NCI-H2107 treated with DMSO at 0.1 percent for 48 hours (cell line): ENCODE data around the gene FERMT3.

Source experiments
- DNase-seq: peaks from one replicate; lab custom pipeline; 2025; ENCODE audit not compliant: unreplicated experiment; lab: John Stamatoyannopoulos, UW

Gene FERMT3

DNA sequence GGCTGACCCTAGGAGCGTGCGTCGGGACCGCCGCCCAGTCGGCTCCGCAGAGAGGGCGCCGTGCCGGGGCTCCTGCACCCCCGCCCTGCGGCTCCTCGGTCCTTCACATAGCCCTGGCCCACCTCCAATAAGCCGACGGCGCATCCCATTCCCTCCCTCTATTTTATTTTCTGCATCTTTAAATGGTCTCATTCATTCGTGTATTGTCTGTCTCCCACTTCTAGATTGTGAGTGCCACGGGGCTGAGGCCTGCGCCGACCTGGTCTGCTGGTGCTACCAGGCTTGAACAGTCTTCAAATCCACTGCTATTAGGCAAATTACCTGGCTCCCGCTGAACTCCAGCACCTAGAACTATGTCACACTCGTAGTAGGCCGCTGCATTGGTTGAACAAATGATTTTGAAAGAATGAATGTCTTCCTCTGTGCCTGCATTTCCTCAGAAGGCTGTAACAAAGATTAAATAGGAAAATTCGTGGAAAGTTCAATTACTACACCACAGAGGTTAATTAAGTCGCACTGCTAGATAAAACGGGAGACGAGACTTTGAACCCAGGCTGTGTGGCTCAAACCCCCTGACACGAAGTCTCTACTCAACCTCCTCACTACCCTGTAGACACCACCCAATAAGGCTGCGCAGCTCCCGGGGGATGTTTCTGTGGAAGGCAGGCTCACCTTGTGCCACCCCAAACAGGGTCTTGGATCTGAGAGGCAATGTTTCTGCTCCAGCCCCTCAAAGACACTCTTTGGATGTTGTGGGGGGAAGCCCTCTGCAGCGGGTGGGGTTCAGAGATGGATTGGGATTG lies 41.4 kb downstream of the FERMT3 start:
- DNase-seq = no peak

DNA sequence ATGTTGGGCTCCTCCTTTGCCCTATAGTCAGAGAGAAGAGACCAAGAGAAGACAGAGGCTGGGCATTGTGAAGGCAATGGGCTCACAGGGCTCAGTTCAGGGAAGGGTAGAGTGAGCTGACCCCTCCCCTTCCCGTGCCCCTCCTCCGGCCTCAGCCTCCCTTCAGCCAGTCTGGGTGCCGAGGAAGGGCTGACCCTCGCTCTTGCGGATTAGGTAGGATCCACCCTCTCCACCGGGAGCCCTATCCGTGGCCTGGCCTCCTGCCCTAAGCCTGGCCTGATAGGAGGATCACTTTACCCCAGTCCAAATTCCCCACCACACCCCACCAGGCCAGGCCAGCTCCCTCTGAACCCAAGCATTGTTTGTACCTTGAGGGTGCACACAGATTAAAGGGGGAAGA lies 42.1 kb downstream of the FERMT3 start:
- DNase-seq = no peak

DNA sequence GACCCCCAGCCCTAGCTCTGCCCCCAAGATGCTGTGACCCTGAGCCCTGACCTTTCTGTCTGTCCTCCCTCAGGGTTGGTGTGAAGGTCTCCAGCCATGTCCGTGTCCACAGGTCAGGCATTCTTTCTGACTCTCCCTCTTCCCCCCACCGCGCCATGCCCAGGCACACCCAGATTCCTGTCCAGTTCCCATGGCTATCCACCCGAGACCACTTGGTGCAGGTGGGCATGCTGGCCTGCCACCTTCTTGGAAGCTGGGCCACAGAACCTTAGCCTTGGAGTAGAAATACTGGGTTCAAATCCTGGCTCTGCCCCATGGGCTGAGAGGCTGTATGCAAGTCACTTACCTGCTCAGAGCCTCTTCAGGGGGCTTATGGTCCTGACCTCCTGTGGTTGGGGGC lies 42.5 kb downstream of the FERMT3 start:
- no peak for DNase-seq

DNA sequence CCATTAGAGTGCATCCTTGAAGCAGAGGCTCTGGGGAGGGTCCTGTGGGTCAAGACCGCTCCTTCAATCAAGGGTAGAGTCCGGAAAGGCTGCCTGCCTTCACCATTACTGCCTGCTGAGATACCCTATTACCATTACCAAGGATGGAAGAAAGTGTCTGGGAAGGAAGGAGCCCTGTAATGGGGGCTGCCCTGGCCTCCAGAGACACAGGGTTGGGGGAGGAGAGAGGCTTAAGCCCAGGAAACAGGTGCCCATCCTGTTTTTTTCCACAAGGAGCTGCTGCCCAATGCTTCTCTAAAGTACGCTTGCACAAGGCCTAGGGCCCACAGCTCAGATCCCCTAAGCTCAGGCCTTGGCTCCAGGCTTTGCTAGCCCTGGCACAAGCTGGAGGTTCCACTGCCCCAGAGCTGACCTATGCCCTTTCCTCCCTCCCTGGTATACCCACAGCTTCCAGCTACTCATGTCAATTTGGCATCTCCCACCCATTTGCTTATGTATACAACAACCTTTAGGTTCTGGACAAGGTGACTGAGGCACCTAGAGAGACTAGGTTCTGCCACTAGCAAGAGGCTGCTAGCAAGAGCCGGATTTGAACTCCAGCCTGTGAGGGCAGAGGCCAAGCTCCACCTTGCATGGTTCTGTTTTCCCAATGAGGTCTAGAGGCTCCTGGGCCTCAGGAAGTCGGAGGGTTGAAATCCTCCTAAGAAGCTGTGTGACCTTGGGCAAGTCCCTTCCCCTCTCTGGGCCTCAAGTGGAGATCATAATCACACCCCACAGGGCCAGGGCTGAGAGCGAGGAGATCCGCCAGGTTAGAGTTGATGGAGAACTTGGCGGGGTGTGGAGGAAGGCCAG lies 43.3 kb downstream of the FERMT3 start:
- no peak for DNase-seq

DNA sequence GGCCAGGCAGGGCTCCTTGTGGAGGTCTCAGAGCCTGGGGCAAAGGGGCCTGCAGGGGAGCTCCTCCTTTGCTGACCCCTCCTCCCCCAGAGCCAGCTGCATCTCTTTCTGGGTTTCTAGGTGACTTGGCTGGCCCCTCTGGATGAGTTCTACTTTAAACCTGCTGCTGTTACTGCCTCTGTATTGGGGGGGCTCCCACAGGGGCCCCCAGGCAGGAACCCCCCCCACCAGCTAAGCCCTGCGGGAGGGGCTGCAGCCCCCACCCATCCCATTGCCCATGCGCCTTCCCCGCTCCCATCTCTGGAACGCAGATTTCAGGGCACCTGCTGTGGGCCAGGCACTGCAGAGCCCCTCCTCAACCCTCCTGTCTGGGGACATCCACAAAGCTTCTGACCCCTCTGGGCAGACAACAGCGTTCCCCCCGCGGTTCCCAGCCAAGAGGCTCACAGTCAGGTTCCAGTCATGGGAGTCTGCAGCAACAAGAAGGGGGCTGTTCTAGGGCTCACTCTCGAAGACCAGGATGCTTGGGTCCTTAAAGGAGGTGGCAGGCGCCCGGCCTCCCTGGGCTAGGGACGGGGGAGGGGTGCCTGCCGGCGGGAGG lies 44.0 kb downstream of the FERMT3 start:
- DNase-seq = no peak

DNA sequence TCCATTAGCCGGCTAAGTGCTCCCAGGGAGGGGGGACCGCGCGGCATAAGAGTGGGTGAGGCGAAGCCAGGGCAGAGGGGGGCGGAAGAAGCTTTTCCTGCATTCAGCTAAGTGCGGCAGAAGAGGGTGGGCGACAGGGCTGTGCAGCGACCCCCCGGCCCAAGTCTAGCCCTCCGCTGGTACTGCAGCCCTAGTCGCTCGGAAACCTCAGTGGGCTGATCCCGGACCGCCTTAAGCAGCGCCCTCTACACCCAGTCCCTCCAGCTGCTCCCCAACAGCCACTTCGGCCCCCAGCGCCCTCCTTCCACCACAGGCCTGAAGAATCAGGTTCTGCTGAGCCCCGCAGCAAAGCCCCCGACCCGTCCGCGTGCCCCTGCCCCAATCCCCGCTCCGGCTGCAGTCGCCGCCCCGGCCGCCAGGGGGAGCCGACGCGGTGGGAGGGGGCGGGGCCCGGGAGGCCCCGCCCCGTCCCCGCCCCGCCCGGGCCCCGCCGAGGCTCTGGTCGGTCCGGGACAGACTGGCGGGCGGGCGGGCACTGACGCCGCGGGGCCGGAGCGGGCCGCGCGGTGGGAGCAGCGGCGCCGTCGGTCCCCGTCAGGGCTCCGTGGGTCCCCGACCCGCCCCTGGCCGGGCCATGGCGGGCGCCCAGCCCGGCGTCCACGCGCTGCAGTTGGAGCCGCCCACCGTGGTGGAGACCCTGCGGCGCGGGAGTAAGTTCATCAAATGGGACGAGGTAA lies 44.7 kb downstream of the FERMT3 start, which contains the start of gene PLCB3:
PLCB3 (plus strand) TSS at position 515 of the 737 bp plus-strand sequence; CDS start at position 635, 120 bp downstream.
- no peak for DNase-seq

DNA sequence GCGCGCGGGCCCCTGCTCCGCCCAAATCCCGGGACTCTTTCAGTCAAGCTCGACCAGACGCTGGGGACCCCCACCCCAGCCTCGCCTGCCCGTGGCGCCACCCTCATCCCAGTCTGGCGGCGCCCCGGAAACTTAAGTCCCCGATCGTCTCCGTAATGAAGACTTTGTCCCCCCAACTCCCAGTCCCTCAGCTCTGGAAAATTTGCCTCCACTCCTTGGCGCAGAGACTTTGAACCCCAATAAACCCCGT lies 45.2 kb downstream of the FERMT3 start:
- DNase-seq = no peak

DNA sequence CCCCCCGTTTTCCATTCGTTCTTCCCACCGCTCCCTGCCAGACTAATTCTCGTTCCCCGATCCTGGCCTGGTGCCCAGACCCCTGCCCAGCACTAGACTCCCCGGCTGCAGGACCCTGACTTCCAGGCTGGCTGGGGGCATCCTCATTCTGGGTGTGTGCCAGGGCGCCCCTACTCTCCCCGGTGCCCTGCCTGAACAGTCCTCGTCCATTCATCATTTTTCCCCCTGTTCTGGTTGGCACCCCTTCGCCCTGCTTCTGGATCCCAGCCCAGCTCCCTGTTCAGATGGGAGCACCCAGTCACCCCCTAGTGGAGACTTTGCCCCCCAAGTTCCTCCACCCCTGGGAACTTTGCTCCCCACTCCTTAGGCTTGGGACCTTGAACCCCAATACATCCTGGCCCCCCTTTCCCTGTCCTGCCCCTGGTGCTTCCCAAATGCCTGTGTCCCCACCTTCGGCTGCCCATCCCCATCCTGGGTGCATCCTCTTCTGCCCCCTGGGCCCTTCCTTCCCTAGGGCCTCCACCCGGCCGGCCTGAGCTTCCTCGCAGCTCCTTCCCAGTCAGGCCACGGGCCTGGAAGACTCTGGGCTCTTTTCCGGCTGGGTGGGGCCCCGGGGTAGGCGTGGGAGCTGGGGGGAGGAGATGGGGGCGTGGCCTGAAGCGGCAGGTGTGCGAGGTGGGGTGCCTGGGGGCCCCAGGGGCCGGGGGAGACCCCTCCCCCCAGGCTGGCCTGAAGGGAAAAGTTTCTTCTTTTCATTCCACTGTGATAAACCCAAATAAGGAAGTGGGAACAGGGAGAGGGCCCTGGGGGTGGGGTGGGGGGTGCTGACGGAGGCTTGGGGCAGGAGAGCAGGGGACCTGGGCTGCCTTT lies 45.7 kb downstream of the FERMT3 start:
- DNase-seq = no peak

DNA sequence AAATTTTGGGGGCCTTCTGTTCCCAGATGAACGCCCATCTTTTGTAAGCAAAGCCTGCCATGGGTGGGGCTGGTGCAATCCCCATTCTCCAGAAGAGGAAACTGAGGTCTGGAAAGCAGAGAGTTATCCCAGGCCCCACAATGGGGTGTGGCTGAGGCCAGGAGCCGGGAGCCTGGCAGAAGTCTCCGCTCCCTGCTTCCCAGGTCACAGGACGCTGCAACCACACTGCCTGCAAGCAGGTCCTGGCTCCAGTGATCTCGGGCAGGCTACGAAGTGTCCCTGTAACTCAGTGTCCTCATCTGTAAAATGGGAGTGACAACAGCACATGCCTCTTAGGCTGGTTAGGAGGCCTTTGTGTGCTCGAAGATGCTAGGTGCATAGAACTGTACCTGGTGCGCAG lies 46.5 kb downstream of the FERMT3 start:
- DNase-seq = no peak

DNA sequence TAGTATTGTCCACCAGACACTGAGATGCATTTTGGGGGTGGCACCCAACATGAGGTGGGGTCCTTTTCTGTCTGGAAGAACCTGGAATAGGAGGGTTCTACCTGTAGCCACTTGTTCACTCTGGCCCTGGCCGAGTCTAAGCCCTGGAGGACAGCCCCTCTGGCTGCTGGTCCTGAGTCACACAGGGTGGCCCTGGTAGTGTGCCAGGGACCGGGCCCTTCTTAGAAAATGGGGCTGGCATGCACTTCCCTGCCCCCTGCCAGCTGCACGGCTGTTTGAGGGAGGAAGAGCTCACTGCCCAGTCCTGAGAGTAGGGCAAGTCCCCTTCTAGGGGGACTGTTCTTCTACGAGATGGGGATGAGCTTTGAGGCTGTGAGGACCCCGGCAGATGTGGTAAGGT lies 47.0 kb downstream of the FERMT3 start:
- DNase-seq = no peak

DNA sequence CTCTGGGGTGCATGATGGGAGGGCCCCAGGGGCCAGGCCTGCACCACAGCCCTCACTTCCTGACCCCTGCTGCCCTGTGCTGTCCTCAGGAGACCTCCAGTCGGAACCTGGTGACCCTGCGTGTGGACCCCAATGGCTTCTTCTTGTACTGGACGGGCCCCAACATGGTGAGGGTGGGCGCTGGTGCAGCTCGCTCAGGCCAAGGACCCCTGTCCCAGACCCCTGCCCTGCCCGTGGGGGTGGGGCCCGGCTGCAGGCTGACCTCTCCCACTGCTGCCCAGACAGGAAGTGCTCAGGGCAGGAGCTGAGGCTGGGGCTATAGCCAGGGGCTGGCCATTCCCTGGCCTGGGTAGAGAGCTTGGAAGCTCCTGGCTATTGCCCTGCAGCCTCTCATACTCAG lies 47.8 kb downstream of the FERMT3 start:
- DNase-seq = no peak

DNA sequence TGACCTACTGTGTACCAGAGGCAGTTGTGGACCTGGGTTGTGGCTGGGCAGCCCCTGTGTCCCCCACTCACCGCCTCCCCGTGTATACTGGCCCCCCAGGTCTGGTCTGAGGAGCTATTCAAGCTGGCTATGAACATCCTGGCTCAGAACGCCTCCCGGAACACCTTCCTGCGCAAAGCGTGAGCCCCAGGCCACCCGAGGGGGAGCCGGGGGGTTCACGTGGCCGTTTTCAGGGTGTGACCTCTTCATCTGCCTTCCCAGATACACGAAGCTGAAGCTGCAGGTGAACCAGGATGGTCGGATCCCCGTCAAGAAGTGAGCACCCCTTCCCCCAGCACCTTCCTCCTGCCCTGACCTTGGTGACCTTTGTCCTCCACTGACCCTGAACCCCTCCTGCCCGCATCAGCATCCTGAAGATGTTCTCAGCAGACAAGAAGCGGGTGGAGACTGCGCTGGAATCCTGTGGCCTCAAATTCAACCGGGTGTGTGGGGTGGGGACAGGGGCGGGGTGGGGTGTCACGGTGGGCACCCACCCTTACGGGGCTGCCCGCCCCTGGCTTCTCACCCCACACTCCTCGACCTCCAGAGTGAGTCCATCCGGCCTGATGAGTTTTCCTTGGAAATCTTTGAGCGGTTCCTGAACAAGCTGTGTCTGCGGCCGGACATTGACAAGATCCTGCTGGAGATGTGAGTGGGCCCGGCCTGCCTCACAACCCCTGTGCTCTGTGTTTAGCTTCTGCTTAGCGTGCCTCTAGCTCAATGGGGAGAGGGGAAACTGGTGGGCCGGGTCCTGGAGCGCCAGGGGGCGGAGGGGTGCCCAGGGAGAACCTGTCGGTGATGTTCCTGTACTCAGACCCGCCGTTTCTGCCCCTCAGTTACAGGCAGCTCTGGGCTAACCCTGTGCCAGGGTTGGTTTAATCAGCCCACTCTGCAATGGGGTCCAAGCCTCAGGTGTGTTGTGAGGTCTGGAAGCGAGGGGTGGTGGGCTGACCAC lies 48.9 kb downstream of the FERMT3 start:
- DNase-seq = no peak

DNA sequence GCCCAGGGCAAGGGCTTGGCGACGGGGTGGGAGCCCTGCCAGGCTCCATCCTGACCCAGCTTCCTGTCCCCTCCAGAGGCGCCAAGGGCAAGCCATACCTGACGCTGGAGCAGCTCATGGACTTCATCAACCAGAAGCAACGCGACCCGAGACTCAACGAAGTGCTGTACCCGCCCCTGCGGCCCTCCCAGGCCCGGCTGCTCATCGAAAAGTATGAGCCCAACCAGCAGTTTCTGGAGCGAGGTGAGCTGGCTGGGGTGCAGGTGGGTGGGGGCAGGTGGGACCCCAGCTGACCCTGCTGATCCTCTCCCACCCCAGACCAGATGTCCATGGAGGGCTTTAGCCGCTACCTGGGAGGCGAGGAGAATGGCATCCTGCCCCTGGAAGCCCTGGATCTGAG lies 49.8 kb downstream of the FERMT3 start:
- no peak for DNase-seq

DNA sequence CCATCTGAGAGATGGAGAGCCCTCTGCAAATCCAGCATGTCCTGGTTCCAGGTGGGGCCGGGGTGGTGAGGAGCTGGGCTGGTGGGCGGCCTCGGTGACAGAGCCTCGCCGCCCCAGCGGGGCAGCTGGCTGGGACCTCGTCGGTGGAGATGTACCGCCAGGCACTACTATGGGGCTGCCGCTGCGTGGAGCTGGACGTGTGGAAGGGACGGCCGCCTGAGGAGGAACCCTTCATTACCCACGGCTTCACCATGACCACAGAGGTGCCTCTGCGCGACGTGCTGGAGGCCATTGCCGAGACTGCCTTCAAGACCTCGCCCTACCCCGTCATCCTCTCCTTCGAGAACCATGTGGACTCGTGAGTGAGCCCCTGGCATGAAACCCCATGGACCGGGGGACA lies 51.8 kb downstream of the FERMT3 start:
- DNase-seq = no peak

DNA sequence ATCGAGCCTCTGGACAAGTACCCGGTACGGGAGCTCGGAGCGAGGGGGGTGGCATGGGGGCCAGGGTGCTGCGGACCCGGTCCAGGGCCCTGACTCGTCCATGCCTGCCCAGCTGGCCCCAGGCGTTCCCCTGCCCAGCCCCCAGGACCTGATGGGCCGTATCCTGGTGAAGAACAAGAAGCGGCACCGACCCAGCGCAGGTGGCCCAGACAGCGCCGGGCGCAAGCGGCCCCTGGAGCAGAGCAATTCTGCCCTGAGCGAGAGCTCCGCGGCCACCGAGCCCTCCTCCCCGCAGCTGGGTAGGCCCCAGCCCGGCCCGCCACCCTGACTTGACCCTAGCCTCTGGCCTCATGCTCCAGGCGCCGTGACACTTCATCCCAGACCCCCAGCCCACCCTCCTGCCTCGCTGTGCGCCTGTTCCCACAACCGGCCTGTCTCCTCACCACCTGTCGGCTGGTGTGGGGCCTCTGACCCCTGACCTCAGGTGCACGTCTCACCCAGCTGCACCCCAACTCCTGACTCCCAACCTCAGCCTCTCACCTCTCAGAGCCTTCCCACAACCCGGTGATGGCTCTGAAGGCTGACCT lies 52.5 kb downstream of the FERMT3 start:
- DNase-seq = no peak

DNA sequence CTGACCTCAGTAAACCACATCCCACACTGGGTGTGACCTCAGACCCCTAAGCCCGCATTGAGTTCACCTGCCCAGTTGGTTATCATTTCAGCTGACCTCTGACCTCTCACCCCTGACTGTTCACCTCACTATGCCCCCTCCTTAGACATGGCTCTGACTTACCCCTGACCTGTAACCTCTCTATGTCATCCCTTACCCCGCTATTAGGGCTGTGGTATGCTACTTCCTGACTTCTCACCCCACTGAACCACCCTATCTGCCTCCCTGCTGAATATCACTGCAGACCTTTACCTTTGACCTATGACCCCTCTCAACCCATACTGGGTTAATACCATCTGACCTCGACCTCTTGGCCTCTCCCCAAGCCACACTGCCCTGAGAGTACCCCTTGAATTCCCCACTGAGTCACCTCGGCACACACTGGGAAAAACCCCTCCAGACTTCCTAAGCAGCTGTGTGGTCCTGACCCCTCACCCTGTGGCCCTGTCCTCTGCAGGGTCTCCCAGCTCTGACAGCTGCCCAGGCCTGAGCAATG lies 53.1 kb downstream of the FERMT3 start:
- no peak for DNase-seq

DNA sequence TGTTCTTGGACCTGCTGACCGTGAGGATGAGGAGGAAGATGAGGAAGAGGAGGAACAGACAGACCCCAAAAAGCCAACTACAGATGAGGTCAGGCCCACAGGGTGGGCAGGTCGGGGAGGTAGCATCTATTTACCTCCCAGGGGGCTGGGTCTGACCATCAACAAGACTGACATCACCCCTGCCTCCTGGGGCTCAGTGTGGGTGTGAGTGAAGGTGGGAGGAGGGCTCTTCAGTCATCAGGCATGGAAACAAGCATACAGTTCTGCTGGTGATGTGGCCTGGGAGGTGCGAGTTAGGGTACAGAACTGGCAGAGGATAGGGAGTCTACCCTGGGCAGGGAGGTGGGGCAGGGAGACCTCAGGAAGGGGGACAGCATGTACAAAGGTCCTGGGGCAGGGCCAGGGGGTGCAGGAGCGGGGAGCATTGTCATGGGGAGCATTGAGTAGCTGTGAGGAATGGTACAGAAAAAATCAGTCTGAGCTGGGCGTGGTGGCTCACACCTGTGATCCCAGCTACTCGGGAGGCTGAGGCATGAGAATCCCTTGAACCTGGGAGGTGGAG lies 53.7 kb downstream of the FERMT3 start:
- DNase-seq = no peak

DNA sequence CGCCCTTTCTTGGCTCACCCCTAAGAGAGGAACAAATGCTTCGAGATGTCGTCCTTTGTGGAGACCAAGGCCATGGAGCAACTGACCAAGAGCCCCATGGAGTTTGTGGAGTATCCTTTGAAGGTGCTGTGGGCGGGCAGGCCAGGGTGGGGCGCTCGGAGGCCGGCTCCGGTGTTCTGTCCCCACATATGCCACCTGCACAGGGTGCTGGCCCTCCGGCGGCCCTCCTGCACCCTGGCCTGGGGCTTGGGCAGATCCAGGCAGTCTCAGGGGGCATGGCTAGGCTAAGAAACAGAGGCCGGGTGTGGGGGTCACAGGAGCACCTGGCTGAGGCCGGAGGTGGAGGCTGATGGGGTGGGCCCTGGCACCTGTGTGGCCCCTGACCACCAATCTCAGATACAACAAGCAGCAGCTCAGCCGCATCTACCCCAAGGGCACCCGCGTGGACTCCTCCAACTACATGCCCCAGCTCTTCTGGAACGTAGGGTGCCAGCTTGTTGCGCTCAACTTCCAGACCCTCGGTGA lies 55.1 kb downstream of the FERMT3 start:
- DNase-seq = no peak
